ENCODE data around the gene LRRK1. TPM values are rescaled to one million over a fixed set of nuclear protein-coding genes. Genes with fewer than 3 reads are reported as not detected.

LRRK1 gene
- polyA plus RNA-seq, 1 of the 3 experiments (the other 2 are of a cell fraction) = 6.9 TPM

GRCh38 chr15:100942656-100943425 lies 23.7 kb downstream of the LRRK1 start (continued):
- TF ChIP-seq TAF1 (IDR thresholded peaks at IDR 0.05; ENCODE audit: borderline replicate concordance, low read depth, low read length) (no peak), TCF12 (IDR thresholded peaks at IDR 0.05) (no peak), RFX5 (IDR thresholded peaks at IDR 0.05; ENCODE audit: low read length) (no peak), RXRA (IDR thresholded peaks at IDR 0.05; ENCODE audit: borderline replicate concordance, low read depth) (no peak), FOXM1 (IDR thresholded peaks at IDR 0.05; ENCODE audit: low read depth) (no peak)

GRCh38 chr15:100944244-100944895 lies 25.2 kb downstream of the LRRK1 start:
- no peaks in the 10 kb centered on the region for H3F3A ChIP-seq (replicated peaks; ENCODE audit: insufficient read depth)
- no peak overlapping the region for H3K27ac ChIP-seq (ENCODE audit: low read depth in 2 of 2, low read length in 1 of 2)
- ChIA-PET CTCF (interaction anchor here (0.9 to 2.0 kb wide), 4 partner anchors 9 to 294 kb away, joined by 3 to 7 read pairs (median 6); no protein-coding TSS in a partner anchor), POLR2A (no interaction called here)
- H3K4me1 ChIP-seq (ENCODE audit: control insufficient read depth in 1 of 2, insufficient read depth in 2 of 2, low read depth in 1 of 2, low read length in 1 of 2) = peaks cover 0 to 7% of the 10 kb centered on the region in 2 experiments; a peak in 2 of 4 replicates
- no peak overlapping the region for H3K4me3 ChIP-seq (ENCODE audit: low read depth in 2 of 2, low read length in 1 of 2)
- H3K27me3 ChIP-seq (ENCODE audit: insufficient read depth) = no peaks in the 10 kb centered on the region
- H2AFZ ChIP-seq (ENCODE audit: low read depth) = no peak overlapping the region
- no peaks in the 10 kb centered on the region; the same call in 1 of the 2 replicates for H3K9me3 ChIP-seq
- no peak for DNase-seq
- H3K4me2 ChIP-seq = no peak overlapping the region
- H3K9me2 ChIP-seq = no peaks in the 10 kb centered on the region
- H3K79me2 ChIP-seq (ENCODE audit: insufficient read depth) = no peaks in the 10 kb centered on the region
- no peak overlapping the region for H3K9ac ChIP-seq
- H3K36me3 ChIP-seq (replicated peaks in 1 of 2; ENCODE audit: control insufficient read depth in 1 of 2, insufficient read depth in 2 of 2, low read length in 1 of 2) = peaks cover 0 to 4% of the 10 kb centered on the region in 2 experiments
- no peak for TF ChIP-seq JUND (IDR thresholded peaks at IDR 0.05)
- no peak for TF ChIP-seq GABPA (IDR thresholded peaks at IDR 0.05; ENCODE audit: low read depth)
- TF ChIP-seq PBX3 (IDR thresholded peaks at IDR 0.05) = no peak
- no peak for TF ChIP-seq FOSL2 (IDR thresholded peaks at IDR 0.05; ENCODE audit: borderline replicate concordance, low read depth)
- TF ChIP-seq ZBTB33 (IDR thresholded peaks at IDR 0.05; ENCODE audit: borderline replicate concordance, low read depth) = no peak
- TF ChIP-seq RXRA (IDR thresholded peaks at IDR 0.05; ENCODE audit: borderline replicate concordance, low read depth) = no peak
- no peak for TF ChIP-seq RAD21 (IDR thresholded peaks at IDR 0.05; ENCODE audit: low read length)
- 90% methylated on average over 6 of the region's 7 CpGs for WGBS (ENCODE audit: low lambda C conversion rate)
- no peaks in the 10 kb centered on the region for H4K20me1 ChIP-seq (ENCODE audit: insufficient read depth)
